ENCODE results near the gene TULP4. TPM values are rescaled to one million over a fixed set of nuclear protein-coding genes. Genes with fewer than 3 reads are reported as not detected.
"Not testable (repeated sequence)": the region's sequence is repeated elsewhere in the genome, so short reads cannot be mapped to it uniquely, and the experiment has no call there.

TULP4 gene
- total RNA-seq, 1 experiment from 2014 or later: 52.8 TPM

DNA sequence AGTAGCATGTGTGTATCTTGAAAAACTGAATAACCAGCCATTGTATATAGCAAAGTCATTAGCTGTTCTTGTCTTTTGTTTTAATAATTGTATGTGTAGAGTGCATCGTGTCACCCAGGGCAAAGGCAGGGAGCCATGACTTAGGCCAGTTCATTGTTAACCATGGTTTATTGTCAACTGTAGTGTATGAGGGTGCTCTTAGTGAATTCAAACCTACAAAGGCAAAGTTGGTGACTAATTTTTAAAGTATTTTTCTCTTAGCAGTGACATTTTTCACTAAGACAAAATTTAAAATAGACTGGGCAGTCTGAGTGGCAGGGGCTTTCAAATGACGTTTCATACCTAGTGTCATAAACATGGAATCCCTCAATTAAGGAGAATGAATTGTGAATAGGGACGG lies 79.0 kb downstream of the TULP4 start (continued):
- TF ChIP-seq, protein P1, sequence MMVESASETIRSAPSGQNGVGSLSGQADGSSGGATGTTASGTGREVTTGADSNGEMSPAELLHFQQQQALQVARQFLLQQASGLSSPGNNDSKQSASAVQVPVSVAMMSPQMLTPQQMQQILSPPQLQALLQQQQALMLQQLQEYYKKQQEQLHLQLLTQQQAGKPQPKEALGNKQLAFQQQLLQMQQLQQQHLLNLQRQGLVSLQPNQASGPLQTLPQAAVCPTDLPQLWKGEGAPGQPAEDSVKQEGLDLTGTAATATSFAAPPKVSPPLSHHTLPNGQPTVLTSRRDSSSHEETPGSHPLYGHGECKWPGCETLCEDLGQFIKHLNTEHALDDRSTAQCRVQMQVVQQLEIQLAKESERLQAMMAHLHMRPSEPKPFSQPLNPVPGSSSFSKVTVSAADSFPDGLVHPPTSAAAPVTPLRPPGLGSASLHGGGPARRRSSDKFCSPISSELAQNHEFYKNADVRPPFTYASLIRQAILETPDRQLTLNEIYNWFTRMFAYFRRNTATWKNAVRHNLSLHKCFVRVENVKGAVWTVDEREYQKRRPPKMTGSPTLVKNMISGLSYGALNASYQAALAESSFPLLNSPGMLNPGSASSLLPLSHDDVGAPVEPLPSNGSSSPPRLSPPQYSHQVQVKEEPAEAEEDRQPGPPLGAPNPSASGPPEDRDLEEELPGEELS (CRISPR knock-in tag; IDR thresholded peaks at IDR 0.05): no peak
- TF ChIP-seq HMGA2 (CRISPR knock-in tag; IDR thresholded peaks at IDR 0.05) (no peak), ELF4 (CRISPR knock-in tag; IDR thresholded peaks at IDR 0.05; ENCODE audit: low read depth) (no peak)
- TF ChIP-seq, protein P2, sequence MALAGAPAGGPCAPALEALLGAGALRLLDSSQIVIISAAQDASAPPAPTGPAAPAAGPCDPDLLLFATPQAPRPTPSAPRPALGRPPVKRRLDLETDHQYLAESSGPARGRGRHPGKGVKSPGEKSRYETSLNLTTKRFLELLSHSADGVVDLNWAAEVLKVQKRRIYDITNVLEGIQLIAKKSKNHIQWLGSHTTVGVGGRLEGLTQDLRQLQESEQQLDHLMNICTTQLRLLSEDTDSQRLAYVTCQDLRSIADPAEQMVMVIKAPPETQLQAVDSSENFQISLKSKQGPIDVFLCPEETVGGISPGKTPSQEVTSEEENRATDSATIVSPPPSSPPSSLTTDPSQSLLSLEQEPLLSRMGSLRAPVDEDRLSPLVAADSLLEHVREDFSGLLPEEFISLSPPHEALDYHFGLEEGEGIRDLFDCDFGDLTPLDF (CRISPR knock-in tag; IDR thresholded peaks at IDR 0.05): no peak

DNA sequence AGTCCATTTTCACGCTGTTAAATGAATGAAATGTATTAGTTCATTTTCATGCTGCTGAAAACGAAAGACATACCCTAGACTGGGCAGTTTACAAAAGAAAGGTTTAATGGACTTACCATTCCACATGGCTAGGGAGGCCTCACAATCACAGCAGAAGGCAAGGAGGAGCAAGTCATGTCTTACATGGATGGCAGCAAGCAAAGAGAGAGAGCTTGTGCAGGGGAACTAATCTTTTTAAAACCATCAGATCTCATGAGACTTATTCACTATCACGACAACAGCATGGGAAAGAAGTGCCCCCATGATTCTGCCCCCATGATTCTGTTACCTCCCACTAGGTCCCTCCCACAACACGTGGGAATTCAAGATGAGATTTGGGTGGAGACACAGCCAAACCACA lies 79.7 kb downstream of the TULP4 start:
- peaks cover 39% of the 10 kb centered on the region for H3K36me3 Mint-ChIP-seq
- peaks cover 41% of the 10 kb centered on the region for H3K9me3 Mint-ChIP-seq
- DNase-seq (ENCODE audit: low spot score); CTCF ChIA-PET; H3K4me1 Mint-ChIP-seq; H3K27me3 Mint-ChIP-seq (ENCODE audit: low read depth); POLR2A ChIA-PET; H3K27ac Mint-ChIP-seq; ATAC-seq; H3K4me3 Mint-ChIP-seq: not testable (repeated sequence)

DNA sequence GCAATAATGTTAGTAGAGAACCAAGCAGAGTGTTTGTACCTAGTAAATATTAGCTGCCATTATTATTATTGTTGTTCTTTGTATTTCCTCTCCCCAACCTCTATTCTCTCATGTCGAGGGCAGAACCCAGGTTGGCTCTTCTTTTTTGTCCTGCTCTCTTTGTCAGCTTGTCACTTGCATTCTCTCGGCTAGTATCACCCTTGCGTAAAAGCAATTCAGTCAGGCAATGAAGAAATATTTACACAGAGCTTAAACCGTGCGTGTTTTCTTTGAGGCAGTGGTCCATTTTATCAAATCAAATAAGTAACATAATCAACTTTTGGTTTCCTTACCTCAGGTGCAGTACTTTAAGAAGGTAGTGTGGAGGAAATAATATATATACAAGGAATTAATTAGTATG lies 83.9 kb downstream of the TULP4 start:
- POLR2A ChIA-PET: no interaction called here
- TF ChIP-seq IRF2 (CRISPR knock-in tag; IDR thresholded peaks at IDR 0.05; ENCODE audit: borderline replicate concordance, low read depth): no peak
- TF ChIP-seq GTF2I (CRISPR knock-in tag; conservative IDR thresholded peaks at IDR 0.05): no peak
- TF ChIP-seq ZNF138 (CRISPR knock-in tag; conservative IDR thresholded peaks at IDR 0.05): no peak
- no peak for TF ChIP-seq NFE2L1 (CRISPR knock-in tag; IDR thresholded peaks at IDR 0.05)
- TF ChIP-seq, protein P3, sequence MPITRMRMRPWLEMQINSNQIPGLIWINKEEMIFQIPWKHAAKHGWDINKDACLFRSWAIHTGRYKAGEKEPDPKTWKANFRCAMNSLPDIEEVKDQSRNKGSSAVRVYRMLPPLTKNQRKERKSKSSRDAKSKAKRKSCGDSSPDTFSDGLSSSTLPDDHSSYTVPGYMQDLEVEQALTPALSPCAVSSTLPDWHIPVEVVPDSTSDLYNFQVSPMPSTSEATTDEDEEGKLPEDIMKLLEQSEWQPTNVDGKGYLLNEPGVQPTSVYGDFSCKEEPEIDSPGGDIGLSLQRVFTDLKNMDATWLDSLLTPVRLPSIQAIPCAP (CRISPR knock-in tag; IDR thresholded peaks at IDR 0.05): no peak
- TF ChIP-seq, protein P4, sequence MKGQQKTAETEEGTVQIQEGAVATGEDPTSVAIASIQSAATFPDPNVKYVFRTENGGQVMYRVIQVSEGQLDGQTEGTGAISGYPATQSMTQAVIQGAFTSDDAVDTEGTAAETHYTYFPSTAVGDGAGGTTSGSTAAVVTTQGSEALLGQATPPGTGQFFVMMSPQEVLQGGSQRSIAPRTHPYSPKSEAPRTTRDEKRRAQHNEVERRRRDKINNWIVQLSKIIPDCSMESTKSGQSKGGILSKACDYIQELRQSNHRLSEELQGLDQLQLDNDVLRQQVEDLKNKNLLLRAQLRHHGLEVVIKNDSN (CRISPR knock-in tag; IDR thresholded peaks at IDR 0.05): no peak
- TF ChIP-seq, protein P5, sequence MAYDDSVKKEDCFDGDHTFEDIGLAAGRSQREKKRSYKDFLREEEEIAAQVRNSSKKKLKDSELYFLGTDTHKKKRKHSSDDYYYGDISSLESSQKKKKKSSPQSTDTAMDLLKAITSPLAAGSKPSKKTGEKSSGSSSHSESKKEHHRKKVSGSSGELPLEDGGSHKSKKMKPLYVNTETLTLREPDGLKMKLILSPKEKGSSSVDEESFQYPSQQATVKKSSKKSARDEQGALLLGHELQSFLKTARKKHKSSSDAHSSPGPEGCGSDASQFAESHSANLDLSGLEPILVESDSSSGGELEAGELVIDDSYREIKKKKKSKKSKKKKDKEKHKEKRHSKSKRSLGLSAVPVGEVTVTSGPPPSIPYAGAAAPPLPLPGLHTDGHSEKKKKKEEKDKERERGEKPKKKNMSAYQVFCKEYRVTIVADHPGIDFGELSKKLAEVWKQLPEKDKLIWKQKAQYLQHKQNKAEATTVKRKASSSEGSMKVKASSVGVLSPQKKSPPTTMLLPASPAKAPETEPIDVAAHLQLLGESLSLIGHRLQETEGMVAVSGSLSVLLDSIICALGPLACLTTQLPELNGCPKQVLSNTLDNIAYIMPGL (CRISPR knock-in tag; IDR thresholded peaks at IDR 0.05): no peak
- TF ChIP-seq, protein P6, sequence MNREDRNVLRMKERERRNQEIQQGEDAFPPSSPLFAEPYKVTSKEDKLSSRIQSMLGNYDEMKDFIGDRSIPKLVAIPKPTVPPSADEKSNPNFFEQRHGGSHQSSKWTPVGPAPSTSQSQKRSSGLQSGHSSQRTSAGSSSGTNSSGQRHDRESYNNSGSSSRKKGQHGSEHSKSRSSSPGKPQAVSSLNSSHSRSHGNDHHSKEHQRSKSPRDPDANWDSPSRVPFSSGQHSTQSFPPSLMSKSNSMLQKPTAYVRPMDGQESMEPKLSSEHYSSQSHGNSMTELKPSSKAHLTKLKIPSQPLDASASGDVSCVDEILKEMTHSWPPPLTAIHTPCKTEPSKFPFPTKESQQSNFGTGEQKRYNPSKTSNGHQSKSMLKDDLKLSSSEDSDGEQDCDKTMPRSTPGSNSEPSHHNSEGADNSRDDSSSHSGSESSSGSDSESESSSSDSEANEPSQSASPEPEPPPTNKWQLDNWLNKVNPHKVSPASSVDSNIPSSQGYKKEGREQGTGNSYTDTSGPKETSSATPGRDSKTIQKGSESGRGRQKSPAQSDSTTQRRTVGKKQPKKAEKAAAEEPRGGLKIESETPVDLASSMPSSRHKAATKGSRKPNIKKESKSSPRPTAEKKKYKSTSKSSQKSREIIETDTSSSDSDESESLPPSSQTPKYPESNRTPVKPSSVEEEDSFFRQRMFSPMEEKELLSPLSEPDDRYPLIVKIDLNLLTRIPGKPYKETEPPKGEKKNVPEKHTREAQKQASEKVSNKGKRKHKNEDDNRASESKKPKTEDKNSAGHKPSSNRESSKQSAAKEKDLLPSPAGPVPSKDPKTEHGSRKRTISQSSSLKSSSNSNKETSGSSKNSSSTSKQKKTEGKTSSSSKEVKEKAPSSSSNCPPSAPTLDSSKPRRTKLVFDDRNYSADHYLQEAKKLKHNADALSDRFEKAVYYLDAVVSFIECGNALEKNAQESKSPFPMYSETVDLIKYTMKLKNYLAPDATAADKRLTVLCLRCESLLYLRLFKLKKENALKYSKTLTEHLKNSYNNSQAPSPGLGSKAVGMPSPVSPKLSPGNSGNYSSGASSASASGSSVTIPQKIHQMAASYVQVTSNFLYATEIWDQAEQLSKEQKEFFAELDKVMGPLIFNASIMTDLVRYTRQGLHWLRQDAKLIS (CRISPR knock-in tag; IDR thresholded peaks at IDR 0.05; ENCODE audit: borderline replicate concordance): no peak
- no peak for TF ChIP-seq KAT7 (CRISPR knock-in tag; IDR thresholded peaks at IDR 0.05; ENCODE audit: borderline replicate concordance)
- TF ChIP-seq, protein P7, sequence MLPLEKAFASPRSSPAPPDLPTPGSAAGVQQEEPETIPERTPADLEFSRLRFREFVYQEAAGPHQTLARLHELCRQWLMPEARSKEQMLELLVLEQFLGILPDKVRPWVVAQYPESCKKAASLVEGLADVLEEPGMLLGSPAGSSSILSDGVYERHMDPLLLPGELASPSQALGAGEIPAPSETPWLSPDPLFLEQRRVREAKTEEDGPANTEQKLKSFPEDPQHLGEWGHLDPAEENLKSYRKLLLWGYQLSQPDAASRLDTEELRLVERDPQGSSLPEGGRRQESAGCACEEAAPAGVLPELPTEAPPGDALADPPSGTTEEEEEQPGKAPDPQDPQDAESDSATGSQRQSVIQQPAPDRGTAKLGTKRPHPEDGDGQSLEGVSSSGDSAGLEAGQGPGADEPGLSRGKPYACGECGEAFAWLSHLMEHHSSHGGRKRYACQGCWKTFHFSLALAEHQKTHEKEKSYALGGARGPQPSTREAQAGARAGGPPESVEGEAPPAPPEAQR (CRISPR knock-in tag; IDR thresholded peaks at IDR 0.05): no peak
- no peak for TF ChIP-seq RELA (CRISPR knock-in tag; IDR thresholded peaks at IDR 0.05; ENCODE audit: borderline replicate concordance)
- TF ChIP-seq, protein P8, sequence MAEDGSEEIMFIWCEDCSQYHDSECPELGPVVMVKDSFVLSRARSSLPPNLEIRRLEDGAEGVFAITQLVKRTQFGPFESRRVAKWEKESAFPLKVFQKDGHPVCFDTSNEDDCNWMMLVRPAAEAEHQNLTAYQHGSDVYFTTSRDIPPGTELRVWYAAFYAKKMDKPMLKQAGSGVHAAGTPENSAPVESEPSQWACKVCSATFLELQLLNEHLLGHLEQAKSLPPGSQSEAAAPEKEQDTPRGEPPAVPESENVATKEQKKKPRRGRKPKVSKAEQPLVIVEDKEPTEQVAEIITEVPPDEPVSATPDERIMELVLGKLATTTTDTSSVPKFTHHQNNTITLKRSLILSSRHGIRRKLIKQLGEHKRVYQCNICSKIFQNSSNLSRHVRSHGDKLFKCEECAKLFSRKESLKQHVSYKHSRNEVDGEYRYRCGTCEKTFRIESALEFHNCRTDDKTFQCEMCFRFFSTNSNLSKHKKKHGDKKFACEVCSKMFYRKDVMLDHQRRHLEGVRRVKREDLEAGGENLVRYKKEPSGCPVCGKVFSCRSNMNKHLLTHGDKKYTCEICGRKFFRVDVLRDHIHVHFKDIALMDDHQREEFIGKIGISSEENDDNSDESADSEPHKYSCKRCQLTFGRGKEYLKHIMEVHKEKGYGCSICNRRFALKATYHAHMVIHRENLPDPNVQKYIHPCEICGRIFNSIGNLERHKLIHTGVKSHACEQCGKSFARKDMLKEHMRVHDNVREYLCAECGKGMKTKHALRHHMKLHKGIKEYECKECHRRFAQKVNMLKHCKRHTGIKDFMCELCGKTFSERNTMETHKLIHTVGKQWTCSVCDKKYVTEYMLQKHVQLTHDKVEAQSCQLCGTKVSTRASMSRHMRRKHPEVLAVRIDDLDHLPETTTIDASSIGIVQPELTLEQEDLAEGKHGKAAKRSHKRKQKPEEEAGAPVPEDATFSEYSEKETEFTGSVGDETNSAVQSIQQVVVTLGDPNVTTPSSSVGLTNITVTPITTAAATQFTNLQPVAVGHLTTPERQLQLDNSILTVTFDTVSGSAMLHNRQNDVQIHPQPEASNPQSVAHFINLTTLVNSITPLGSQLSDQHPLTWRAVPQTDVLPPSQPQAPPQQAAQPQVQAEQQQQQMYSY (CRISPR knock-in tag; IDR thresholded peaks at IDR 0.05): no peak
- no peak for TF ChIP-seq FOXP1 (CRISPR knock-in tag; IDR thresholded peaks at IDR 0.05; ENCODE audit: borderline replicate concordance)
- TF ChIP-seq ZNF121 (CRISPR knock-in tag; IDR thresholded peaks at IDR 0.05): no peak

More for the DNA sequence above, 83.9 kb downstream of the TULP4 start:
- H3K36me3 Mint-ChIP-seq: peaks cover 35% of the 10 kb centered on the region
- CTCF ChIA-PET: interaction anchor here (1.0 kb wide), 1 partner anchor 9 kb away, joined by 4 read pairs; no protein-coding TSS in a partner anchor
- no peak overlapping the region for H3K27ac Mint-ChIP-seq
- H3K4me3 Mint-ChIP-seq: no peak overlapping the region
- H3K27me3 Mint-ChIP-seq (ENCODE audit: low read depth): no peaks in the 10 kb centered on the region; the same call in 1 of the 2 replicates
- ATAC-seq: no peak
- DNase-seq (ENCODE audit: low spot score): no peak
- H3K4me1 Mint-ChIP-seq: 0 out of 2 replicates have a peak, but pooled peaks cover 3% of the 10 kb centered on the region
- peaks cover 33% of the 10 kb centered on the region for H3K9me3 Mint-ChIP-seq
